Small intestine (tissue), 7 donors: ENCODE measurements around the gene CFAP61. TPM values are rescaled to one million over a fixed set of nuclear protein-coding genes. Genes with fewer than 3 reads are reported as not detected.

ENCODE experiments used
- DNase-seq, 2 donors: peaks; one replicate each; pipeline versions ENCODE4 v3.0.0 to v3.0.0-alpha.2; 2013
- FAIRE-seq: peaks from 2 replicates; lab custom pipeline; 2012; peaks lifted over from hg19 to GRCh38; lab: Jason Lieb, UNC
- H3K27ac ChIP-seq, 3 donors: one replicate each; pipeline ENCODE4 v1.5.1; 2013; ENCODE audit warnings: low read length in 2 of 3, mild to moderate bottlenecking in 2 of 3, control low read depth in 1 of 3, inconsistent platforms in 1 of 3, low read depth in 1 of 3, moderate library complexity in 1 of 3
- H3K27me3 ChIP-seq, 3 donors: one replicate each; pipeline ENCODE4 v1.6.1; 2013; ENCODE audit warnings: low read length in 3 of 3, inconsistent platforms in 1 of 3; ENCODE audit not compliant: control insufficient read depth in 3 of 3, insufficient read depth in 3 of 3
- H3K36me3 ChIP-seq, 3 donors: one replicate each; pipeline ENCODE4 v1.6.1; 2013; ENCODE audit warnings: low read length in 3 of 3, inconsistent platforms in 1 of 3, low read depth in 1 of 3, mild to moderate bottlenecking in 1 of 3, moderate library complexity in 1 of 3; ENCODE audit not compliant: control insufficient read depth in 3 of 3, insufficient read depth in 2 of 3
- H3K4me1 ChIP-seq, 3 donors: one replicate each; pipeline ENCODE4 v1.6.1; 2013; ENCODE audit warnings: low read length in 2 of 3, inconsistent platforms in 1 of 3, low read depth in 1 of 3, mild to moderate bottlenecking in 1 of 3, moderate library complexity in 1 of 3; ENCODE audit not compliant: control insufficient read depth in 3 of 3, insufficient read depth in 2 of 3
- H3K4me3 ChIP-seq, 3 donors: one replicate each; pipeline ENCODE4 v1.5.1; 2013; ENCODE audit warnings: low read length in 3 of 3, control low read depth in 1 of 3, inconsistent platforms in 1 of 3, low read depth in 1 of 3, mild to moderate bottlenecking in 1 of 3, moderate library complexity in 1 of 3
- H3K9me3 ChIP-seq, 2 donors: one replicate each; pipeline ENCODE4 v1.6.1; 2013; ENCODE audit warnings: low read depth in 1 of 2, low read length in 1 of 2; ENCODE audit not compliant: control insufficient read depth in 2 of 2, insufficient read depth in 1 of 2
- WGBS, 3 donors: extraction: QIAGEN DNeasy Blood & Tissue Kit; methylation state at CpG; one replicate each; pipeline ENCODE4 v1.1.7; 2013; 5-methylcytosine and 5-hydroxymethylcytosine counted together
- polyA plus RNA-seq, 4 donors: library from polyadenylated mRNA; stranded (reverse) in 3 of 4; unstranded in 1 of 4; fragments of 200-250 nt in 3 of 4; fragments of 120-200 nt in 1 of 4; gene quantifications; one replicate each; pipeline versions ENCODE4 v1.2.1 to v1.2.3, GENCODE V29; 2013
- donor health status: healthy with polysubstance abuse.
- donor health status: control.
- donor health status: control.
- donor health status: Bipolar disorder and iron deficiency.
- donor health status: healthy.

CFAP61 gene
- polyA plus RNA-seq, 4 donors: 0.18 TPM; not detected in 2

DNA sequence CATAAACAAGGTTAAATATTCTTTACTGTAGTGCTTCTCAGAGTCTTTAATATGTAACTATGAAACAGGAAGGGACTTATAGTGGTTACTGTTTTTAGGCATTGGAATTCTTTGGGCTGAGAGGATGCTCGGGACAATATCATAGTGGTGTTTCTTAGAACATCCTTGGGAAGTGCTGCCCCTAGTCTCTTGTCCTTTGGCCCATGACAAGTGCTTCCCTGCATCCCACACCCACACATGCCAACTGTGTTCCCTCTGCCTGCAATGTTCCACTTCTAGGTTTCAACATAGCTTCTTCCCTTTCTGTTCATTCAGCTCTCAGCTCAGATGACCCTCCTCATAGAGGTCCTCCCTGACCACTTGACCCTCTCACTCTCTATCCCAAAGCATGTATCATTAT lies 37.6 kb downstream of the CFAP61 start:
- Histone ChIP-seq H3K27ac (no peak overlapping the region), H3K4me1 (no peaks in the 10 kb centered on the region), H3K36me3 (no peaks in the 10 kb centered on the region), H3K27me3 (peaks cover 0 to 7% (median 0%) of the 10 kb centered on the region in 3 donors), H3K4me3 (no peak overlapping the region), H3K9me3 (no peaks in the 10 kb centered on the region)
- 65 to 81% (median 80%) methylated on average over 1 of the region's 1 CpG for WGBS, 3 donors
- DNase-seq: no peak
- no peak for FAIRE-seq

DNA sequence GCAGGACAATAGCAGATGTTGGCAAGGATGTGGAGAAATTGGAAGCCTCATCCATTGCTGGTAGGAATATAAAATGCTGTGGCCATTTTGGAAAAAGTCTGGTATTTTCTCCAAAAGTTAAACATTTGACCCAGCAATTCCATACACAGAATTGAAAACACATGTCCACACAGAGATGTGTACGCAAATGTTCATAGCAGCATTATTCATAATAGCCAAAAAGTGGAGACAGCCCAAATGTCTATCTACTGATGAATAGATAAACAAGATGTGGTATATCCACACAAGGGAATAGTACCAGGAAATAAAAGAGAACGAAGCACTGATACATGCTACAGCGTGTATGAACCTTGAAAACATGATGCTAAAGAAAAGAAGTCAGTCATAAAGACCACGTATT lies 40.5 kb downstream of the CFAP61 start:
- Histone ChIP-seq H3K27ac (no peak overlapping the region), H3K9me3 (no peaks in the 10 kb centered on the region), H3K4me3 (no peak overlapping the region), H3K27me3 (peaks cover 0 to 6% (median 0%) of the 10 kb centered on the region in 3 donors), H3K4me1 (no peaks in the 10 kb centered on the region), H3K36me3 (no peaks in the 10 kb centered on the region)
- FAIRE-seq (no peak), DNase-seq (no peak)
- WGBS, 3 donors: 83 to 93% (median 89%) methylated on average over 4 of the region's 4 CpGs

DNA sequence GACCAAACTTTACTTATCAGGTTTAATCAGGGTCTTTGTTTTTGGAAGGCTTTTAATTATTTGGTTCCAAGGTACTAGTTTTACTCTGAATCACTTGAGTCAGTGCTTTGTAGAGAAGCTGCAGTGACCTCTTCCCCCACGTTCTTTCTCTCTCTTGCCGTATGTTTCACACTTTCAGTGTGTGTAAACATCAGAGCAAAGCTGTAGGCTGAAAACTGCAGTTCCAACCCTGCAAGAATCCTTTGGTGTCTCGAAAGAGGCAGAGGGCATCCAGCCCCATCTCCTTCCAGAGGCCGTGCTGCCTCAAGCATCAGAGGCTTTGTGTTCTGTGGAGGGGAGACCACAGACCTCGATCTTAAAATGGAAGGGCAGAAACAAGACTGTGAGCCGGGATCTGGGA lies 42.1 kb downstream of the CFAP61 start:
- Histone ChIP-seq H3K36me3 (no peaks in the 10 kb centered on the region), H3K27me3 (peaks cover 0 to 6% (median 0%) of the 10 kb centered on the region in 3 donors)
- FAIRE-seq: no peak

DNA sequence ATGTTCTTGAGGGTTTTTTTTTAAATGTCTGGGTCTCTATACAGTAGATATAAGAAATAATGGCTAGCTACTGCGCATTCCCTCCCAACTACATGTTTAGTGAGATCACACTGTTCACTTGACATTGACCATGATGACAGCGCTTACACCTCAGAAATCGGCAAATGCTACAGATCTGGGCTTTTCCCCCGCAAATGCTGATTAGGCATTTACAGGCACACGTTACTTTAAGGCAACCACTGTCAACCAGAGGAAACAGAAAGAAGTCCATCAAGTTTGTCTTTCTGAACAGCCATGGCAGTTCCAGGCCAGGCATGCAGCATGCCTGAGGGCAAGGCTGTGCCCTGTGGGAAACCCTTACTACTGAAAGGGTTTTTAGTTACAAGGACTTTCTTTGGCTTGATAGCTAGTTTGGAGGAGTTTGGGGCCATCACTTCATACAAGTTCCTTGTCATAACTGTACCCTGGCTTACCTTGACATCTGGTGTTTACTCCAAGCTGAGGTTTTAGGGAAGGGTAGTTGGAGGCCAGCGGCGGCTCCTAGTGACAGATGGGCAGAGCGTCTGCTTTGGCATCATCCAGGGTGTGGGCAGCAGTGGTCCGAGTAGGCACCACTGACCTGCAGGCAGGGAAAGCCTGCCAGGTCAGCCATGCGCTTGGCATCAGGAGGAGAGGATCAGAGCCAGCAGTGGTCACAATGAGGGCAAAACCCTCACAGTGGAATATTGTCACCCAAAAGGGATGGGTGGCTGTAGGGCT lies 43.0 kb downstream of the CFAP61 start:
- Histone ChIP-seq H3K27me3 (peaks cover 0 to 6% (median 0%) of the 10 kb centered on the region in 3 donors), H3K4me3 (no peak overlapping the region), H3K4me1 (no peaks in the 10 kb centered on the region), H3K36me3 (no peaks in the 10 kb centered on the region), H3K9me3 (no peaks in the 10 kb centered on the region), H3K27ac (no peak overlapping the region)
- no peak for DNase-seq
- 87 to 92% (median 91%) methylated on average over 10 of the region's 10 CpGs for WGBS, 3 donors
- FAIRE-seq: no peak

More for the DNA sequence above, 42.1 kb downstream of the CFAP61 start:
- 61 to 71% (median 67%) methylated on average over 6 of the region's 6 CpGs for WGBS, 3 donors
- Histone ChIP-seq H3K27ac (no peak overlapping the region), H3K4me1 (no peaks in the 10 kb centered on the region), H3K4me3 (no peak overlapping the region), H3K9me3 (no peaks in the 10 kb centered on the region)
- no peak for DNase-seq

DNA sequence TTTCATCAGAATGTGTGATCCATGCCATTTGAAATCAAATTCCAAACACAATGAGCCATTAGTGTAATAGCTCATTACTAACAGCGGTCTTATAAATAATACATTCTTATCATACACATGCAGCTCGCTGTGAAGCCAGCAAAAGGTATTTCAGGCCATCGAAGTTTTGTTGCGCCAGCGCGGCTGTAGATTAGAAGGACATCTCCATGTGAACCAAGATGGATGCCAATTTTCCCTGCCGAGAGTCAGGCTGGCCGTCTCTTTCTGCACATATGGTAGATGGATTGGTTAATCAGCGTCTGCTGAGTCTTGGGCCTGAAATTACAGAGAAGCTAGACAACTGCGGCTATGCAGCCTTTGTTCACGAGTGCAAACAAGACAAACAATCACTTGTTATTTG lies 44.1 kb downstream of the CFAP61 start:
- Histone ChIP-seq H3K36me3 (no peaks in the 10 kb centered on the region), H3K27me3 (peaks cover 0 to 6% (median 0%) of the 10 kb centered on the region in 3 donors), H3K27ac (no peak overlapping the region), H3K4me1 (no peaks in the 10 kb centered on the region), H3K9me3 (no peaks in the 10 kb centered on the region), H3K4me3 (no peak overlapping the region)
- DNase-seq (no peak), FAIRE-seq (no peak)
- WGBS, 3 donors: 85 to 86% (median 86%) methylated on average over 11 of the region's 11 CpGs

DNA sequence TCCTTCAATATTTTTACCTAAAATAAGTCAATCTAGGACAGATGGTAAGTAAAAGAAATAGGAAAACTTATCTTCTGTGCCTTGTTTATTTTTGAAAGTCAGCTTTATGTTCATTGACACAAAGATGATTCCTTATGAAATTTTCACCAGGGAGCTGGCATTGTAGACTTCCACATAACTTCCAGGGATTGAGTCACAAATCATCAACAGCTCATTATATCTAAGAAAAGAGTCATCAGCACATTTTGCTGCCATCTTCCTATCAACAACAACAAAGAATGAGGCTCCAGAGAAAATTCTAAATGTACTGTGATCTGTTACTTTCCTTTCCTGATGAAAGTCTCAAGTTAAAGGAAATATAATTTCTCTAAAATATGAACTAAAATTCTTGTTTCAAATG lies 48.5 kb downstream of the CFAP61 start:
- no peak overlapping the region for H3K27ac ChIP-seq
- FAIRE-seq (no peak), DNase-seq (no peak)

DNA sequence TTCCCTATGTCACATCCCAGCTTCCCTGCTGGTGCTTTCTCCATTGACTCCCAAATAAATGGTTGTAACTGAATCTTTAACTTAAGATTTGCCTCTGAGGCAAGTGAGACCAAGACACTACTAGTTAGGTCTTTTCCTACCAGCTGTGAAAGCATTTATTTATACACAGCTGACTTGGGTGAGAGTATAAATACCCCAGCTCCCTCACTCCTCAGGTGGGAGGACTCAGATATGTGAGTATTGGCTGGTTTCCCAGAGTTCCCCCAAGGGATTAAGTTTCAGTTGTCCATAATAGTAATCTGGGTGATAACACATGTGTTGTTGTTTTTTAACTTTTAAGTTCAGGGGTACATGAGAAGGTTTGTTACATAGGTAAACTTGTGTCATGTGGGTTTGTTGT lies 49.8 kb downstream of the CFAP61 start:
- Histone ChIP-seq H3K4me3 (no peak overlapping the region), H3K4me1 (no peaks in the 10 kb centered on the region), H3K36me3 (no peaks in the 10 kb centered on the region), H3K27me3 (no peaks in the 10 kb centered on the region), H3K9me3 (no peaks in the 10 kb centered on the region), H3K27ac (no peak overlapping the region)
- DNase-seq (no peak), FAIRE-seq (no peak)

More for the DNA sequence above, 48.5 kb downstream of the CFAP61 start:
- Histone ChIP-seq H3K4me3 (no peak overlapping the region), H3K27me3 (no peaks in the 10 kb centered on the region), H3K9me3 (no peaks in the 10 kb centered on the region), H3K36me3 (no peaks in the 10 kb centered on the region), H3K4me1 (no peaks in the 10 kb centered on the region)

DNA sequence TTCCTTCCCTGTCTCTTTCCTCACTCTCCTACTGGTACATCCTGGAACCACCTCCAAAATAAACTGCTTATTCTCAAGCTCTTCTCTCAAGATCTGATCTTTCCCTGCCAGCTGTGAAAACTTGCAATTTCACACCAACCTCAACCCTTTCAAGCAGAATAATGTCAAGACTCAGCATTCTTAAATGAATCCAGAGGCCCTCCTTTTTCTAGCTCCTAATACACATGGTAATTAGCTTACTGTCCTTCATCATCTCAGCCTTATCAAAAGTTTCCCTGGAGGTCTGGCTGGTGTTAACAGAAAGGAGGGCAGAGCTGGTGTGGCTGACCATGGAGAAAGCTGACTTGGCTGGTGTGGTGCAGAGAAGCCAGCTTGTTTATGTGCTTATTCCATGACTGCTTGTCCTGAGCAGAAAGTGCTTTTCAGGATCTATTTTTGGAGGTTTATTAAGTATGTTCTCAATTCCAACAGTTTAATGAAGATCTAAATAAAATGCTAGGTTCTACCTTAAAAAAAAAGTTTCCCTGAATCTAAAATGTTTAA lies 50.5 kb downstream of the CFAP61 start:
- DNase-seq (no peak), FAIRE-seq (no peak)
- Histone ChIP-seq H3K36me3 (no peaks in the 10 kb centered on the region), H3K4me1 (no peaks in the 10 kb centered on the region), H3K27me3 (no peaks in the 10 kb centered on the region), H3K9me3 (no peaks in the 10 kb centered on the region), H3K4me3 (no peak overlapping the region), H3K27ac (no peak overlapping the region)

DNA sequence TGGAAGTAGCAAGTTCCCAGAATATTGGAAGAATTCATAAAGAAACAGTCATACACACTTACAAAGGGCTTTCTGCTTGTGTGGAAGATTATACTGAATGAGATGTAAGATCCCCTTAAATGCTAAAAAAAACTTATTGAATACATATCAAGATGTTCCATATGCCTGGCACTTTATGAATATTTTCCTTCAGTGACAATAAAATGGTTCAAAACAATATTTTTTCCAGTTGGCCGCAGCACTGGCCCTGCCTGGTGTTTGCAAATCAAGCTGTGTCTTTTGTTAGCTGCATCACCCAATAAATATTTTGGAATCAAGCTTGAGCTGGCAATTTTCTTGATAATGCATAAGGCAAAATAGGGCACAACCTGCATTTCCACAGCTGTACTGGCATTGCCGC lies 51.2 kb downstream of the CFAP61 start:
- no peaks in the 10 kb centered on the region for H3K27me3 ChIP-seq
- no peaks in the 10 kb centered on the region for H3K36me3 ChIP-seq
- H3K4me3 ChIP-seq: no peak overlapping the region
- H3K9me3 ChIP-seq: no peaks in the 10 kb centered on the region
- DNase-seq: no peak
- H3K4me1 ChIP-seq: no peaks in the 10 kb centered on the region
- no peak overlapping the region for H3K27ac ChIP-seq
- FAIRE-seq: no peak
- 87 to 94% (median 91%) methylated on average over 2 of the region's 2 CpGs for WGBS, 3 donors
